Activated CD8-positive, alpha-beta memory T cell treated with anti-CD3 and anti-CD28 coated beads, Interleukin-2, amount 50 U/mL, for 48 hours (primary cell): Measurements from ENCODE around the gene CACNB2.
"Not testable (repeated sequence)": the region's sequence is repeated elsewhere in the genome, so short reads cannot be mapped to it uniquely, and the experiment has no call there.

ENCODE experiments used
- DNase-seq: peaks from one replicate; pipeline ENCODE4 v3.0.0-alpha.2; 2020

The CACNB2 gene

GRCh38 chr10:18203471-18203870 lies 63.2 kb downstream of the CACNB2 start:
- DNase-seq, result no peak

DNA sequence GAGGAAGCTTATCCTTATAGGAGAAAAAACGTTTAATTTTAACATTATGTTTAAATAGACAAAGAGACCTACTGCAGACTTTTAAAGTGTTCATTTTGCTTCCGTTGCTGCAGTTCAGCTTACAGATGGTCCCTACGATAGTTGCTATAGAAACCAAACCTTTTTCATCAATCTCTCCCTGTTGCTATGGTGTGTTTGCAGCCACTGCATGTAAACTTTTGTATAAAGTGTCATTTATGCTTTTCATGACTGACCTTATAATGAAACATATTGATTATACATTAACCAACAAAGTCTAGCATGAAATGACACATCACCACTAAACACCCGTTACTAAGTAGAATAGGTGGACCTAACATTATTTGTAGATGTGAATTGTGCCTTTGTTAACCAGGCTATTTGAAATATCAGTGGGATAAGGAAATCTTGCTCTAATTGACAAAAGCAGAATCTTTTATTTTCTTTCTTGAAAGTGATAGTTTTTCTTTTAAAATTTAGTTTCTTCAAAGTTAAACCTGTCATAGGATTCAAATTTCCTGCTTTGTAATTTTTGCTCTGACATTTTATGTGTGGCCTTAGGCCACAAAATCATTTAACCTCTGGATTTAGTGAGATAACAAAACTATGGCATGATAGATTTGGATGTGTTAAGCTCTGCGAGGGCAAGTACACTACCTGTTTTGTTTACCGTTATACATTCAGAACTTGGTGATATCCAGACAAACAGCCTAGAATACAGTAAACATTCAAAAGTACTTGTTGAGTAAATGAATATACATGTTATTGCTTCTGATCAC lies 64.0 kb downstream of the CACNB2 start:
- DNase-seq, result no peak

DNA sequence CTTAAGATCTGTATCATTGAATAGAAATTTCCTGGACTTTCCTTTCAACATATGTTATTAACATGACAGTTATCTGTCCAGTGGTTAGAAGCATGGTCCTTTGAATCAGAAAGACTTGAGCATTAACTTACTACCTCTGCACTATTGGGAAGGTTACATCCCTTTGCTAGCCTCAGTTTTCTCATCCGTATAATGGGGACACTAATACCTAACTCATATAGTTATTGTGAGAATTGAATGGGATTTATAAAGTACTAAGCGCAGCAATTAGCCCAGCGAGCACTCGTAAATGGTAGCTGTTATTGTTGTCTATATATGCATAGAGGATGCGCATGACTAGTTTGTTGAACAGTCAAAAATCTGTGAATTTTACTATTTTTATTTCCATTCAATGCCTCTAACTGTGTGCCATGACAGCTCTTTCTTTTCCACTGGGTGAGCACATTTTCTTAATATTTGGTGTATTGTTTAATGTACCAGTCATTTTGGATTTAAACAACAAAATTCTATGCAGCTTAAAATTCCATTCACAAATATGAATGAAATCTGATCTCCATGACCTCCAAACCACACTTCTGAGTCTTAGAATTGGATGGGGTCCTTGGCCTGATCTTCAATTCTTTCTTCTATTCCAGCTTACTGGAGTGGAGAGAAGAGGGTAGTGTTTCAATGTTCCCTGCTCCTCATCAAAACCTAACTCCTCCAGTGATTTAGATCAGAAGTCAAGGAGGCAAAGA lies 65.0 kb downstream of the CACNB2 start:
- no peak for DNase-seq

- not testable (repeated sequence) for DNase-seq
Observed at GRCh38 chr10:18208186-18208585, 68.0 kb downstream of the CACNB2 start.

GRCh38 chr10:18209241-18209640 lies 69.0 kb downstream of the CACNB2 start:
- no peak for DNase-seq

- DNase-seq, result no peak
Observed at GRCh38 chr10:18210711-18211110, 70.5 kb downstream of the CACNB2 start.

- no peak for DNase-seq
Observed at GRCh38 chr10:18211862-18212261, 71.6 kb downstream of the CACNB2 start.

- no peak for DNase-seq
Observed at GRCh38 chr10:18213271-18213670, 73.0 kb downstream of the CACNB2 start.

GRCh38 chr10:18214691-18215563 lies 74.7 kb downstream of the CACNB2 start:
- DNase-seq, result no peak

DNA sequence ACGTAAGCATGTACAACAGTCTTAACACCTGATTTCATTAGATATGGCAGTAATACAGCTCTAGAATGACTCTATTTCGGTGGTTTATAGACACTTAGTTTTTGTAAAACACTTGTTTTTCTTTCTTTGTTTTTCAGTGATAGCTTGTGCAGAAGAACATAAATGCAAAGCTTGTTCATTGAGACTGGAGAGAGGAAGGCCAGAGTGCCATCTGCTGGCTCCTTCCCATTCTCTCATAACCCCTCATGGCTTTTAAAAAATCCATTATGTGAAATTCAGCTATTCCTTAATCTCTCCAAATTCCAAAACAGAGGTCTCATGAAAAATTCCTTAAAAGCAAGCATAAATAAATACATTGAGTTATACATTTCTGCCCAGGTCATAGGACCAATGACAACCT lies 76.3 kb downstream of the CACNB2 start:
- DNase-seq, result no peak

DNA sequence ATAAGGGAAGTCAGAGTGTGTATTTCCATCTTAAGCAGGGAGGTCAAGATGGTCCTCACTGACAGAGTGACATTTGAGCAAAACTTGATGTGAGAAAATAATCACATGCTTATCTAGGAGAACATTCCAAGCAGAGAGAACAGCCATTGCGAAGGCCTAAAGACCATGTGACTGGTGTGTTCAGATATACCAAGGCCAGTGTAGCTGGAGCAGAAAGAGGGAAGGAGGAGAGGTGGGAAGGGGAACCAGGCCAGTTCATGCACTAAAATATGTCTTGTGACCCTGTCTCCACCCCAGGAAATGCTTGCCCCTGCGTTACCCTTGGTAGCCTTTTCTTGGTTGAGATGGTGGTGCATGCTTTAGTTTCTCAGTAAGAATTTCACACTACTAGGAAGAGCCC lies 77.4 kb downstream of the CACNB2 start:
- no peak for DNase-seq

GRCh38 chr10:18219146-18219545 lies 78.9 kb downstream of the CACNB2 start:
- no peak for DNase-seq

- DNase-seq, result no peak
Observed at GRCh38 chr10:18221123-18221522, 80.9 kb downstream of the CACNB2 start.

DNA sequence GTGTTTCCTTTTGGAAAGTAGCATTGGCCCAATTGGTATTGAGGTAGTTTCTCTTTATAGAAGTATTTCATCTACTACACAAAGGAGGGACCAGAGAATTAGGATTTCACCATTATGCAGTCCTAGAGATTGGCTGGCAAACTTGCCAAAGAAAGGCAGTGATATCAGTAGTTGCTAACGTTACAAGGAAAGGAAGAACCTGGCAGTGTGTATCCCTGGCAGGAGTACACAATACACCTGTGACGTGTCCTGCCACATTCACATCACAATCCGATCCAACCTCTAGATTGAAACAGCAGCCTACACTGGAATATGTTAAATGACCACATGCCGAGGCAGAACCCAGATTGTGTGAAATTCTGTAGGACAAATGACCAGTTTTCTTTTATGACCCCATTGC lies 81.7 kb downstream of the CACNB2 start:
- no peak for DNase-seq

DNA sequence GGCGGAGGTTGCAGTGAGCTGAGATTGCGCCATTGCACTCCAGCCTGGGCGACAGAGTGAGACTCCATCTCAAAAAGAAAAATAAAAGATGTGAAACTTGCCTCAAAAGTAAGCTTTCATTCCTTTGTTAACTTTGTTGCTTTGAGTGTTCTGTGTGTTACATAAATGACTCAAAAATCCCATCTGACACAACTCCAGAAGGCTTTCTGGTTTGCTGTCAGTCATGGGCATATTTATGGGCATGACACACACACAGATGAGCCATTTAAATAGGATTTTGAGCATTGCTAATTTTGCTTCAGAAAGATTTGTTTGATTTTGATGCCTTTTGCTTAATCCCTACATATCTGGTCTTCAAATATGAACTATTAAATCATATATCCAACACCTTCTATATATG lies 82.6 kb downstream of the CACNB2 start:
- DNase-seq, result no peak

- DNase-seq, result no peak
Observed at GRCh38 chr10:18223898-18224297, 83.7 kb downstream of the CACNB2 start.

GRCh38 chr10:18224626-18225445 lies 84.6 kb downstream of the CACNB2 start:
- no peak for DNase-seq

GRCh38 chr10:18226336-18226735 lies 86.1 kb downstream of the CACNB2 start:
- DNase-seq, result no peak

DNA sequence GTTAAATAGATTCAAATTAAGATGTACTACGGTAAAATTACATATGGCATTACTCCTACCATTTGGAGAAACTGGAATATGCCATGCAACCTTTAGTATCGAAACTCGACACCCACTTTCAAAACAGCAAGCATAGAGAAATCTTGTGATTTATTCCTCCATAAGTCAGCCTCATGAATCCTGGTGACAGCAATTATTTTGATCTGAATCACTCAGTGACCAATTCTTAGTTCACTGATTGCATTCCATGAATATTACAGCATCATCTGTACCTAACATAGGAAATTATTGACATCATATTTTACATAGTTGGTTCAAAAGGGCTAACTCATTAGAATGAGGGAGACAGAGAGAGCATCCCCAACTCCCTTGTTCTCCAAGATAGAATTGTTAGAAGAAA lies 89.6 kb downstream of the CACNB2 start:
- no peak for DNase-seq

DNA sequence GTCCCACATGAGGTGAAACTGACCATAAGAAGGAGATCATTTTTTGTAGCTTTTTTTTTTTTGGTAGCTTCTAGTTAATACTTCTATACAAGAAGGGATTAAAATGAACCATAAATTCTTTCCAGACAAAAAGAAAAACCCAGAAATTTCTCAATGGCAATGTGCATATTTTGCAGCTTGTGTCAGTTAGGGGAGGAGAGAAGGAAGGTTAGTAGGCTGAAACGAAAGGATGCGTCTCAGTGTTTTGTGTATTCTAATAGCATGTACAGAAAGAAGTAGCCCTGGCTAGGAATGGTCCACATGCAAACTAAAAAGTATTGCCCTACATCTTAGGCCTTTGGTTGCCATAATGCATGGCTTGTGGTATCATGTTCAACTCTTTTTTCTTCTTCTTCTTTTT lies 90.6 kb downstream of the CACNB2 start:
- no peak for DNase-seq

GRCh38 chr10:18231480-18231879 lies 91.3 kb downstream of the CACNB2 start:
- DNase-seq, result no peak

GRCh38 chr10:18233775-18234174 lies 93.6 kb downstream of the CACNB2 start:
- DNase-seq, result no peak

- no peak for DNase-seq
Observed at GRCh38 chr10:18235477-18235876, 95.3 kb downstream of the CACNB2 start.
